ENCODE measurements around the gene SRC. TPM values are rescaled to one million over a fixed set of nuclear protein-coding genes. Genes with fewer than 3 reads are reported as not detected.

SRC gene
- total and polyA plus RNA-seq, 2 of the 8 experiments (the other 6 are each of a cell fraction or from before 2014, with no cell fraction given): 27.6 to 28.8 TPM

- peak overlapping the region; percentile 89 for H2BK5ac ChIP-seq (ENCODE audit: low read depth, low read length)
- peak overlapping the region; percentile 100 for H2BK15ac ChIP-seq (ENCODE audit: low read length)
- H3K4me1 ChIP-seq (replicated peaks in 1 of 4; ENCODE audit: control insufficient read depth in 3 of 4, insufficient read depth in 4 of 4, low read length in 3 of 4): peaks cover 4 to 25% (median 10%) of the 10 kb centered on the region in 4 experiments
- H4K91ac ChIP-seq (replicated peaks; ENCODE audit: insufficient read length, low read length): peak overlapping the region; percentile 100
- peak overlapping the region; percentile 40 for H3K56ac ChIP-seq (replicated peaks; ENCODE audit: insufficient read length, low read depth, low read length)
- peak overlapping the region; percentile 60 to 84 for H3K4me2 ChIP-seq (ENCODE audit: insufficient read depth in 1 of 2, low read depth in 2 of 2, low read length in 2 of 2)
- DNase-seq (ENCODE audit: low read depth in 1 of 2, low spot score in 2 of 2) (no peak), FAIRE-seq (no peak)
- H3K14ac ChIP-seq (ENCODE audit: insufficient read length): peak overlapping the region; percentile 98
- H3K23ac ChIP-seq (ENCODE audit: insufficient read length): no peak overlapping the region
- peaks cover 0 to 3% of the 10 kb centered on the region in 2 experiments for H4K20me1 ChIP-seq (replicated peaks in 1 of 2; ENCODE audit: control insufficient read depth in 1 of 2, insufficient read depth in 2 of 2, low read length in 2 of 2)
- peak overlapping the region; percentile 99 for H2BK12ac ChIP-seq (ENCODE audit: low read depth, low read length)
- H2BK120ac ChIP-seq (replicated peaks; ENCODE audit: low read depth, low read length): peak overlapping the region; percentile 93
- H3K18ac ChIP-seq (ENCODE audit: extremely low read depth, low read length): peak overlapping the region; percentile 100
- 23% methylated on average over 48 of the region's 49 CpGs; no CpG with 5 or more reads in 1 of the 2 experiments for WGBS, 2 experiments (ENCODE audit: extremely low coverage in 1 of 2, insufficient coverage in 1 of 2, insufficient read length in 1 of 2, insufficient replicate concordance in 2 of 2, low coverage in 1 of 2, low lambda C conversion rate in 2 of 2, missing lambda C conversion rate in 1 of 2)
- ChIA-PET POLR2A (ENCODE audit: partially characterized antibody) (interaction anchor here (1.6 to 3.2 kb wide), 2 partner anchors 9 to 121 kb away, joined by 4 to 24 read pairs; partner anchors contain the start of gene BLCAP), CTCF (ENCODE audit: partially characterized antibody) (interaction anchor here (1.0 to 2.8 kb wide), 4 partner anchors 9 to 129 kb away, joined by 3 to 8 read pairs (median 4); no protein-coding TSS in a partner anchor)
- peak overlapping the region; percentile 97 for H4K8ac ChIP-seq (ENCODE audit: extremely low read depth, insufficient read depth, low read length)
- H2AFZ ChIP-seq (ENCODE audit: low read length): peak overlapping the region; percentile 97
- peaks cover 15% of the 10 kb centered on the region; the same call in 1 of the 2 replicates for H3K23me2 ChIP-seq (ENCODE audit: low read depth, low read length)
- peak overlapping the region; percentile 95 for H4K5ac ChIP-seq (ENCODE audit: insufficient read length, low read depth, low read length)
- 0 out of 2 replicates have a peak overlapping the region, but pooled peaks have one; percentile 8 for H3K27ac ChIP-seq (ENCODE audit: low read depth, low read length)
- H2BK20ac ChIP-seq (ENCODE audit: low read length): peak overlapping the region; percentile 90; the same call in 1 of the 2 replicates
- H3K4me3 ChIP-seq (ENCODE audit: extremely low read depth in 1 of 4, insufficient read depth in 2 of 4, low read depth in 3 of 4, low read length in 4 of 4): peak overlapping the region; percentile 6 to 48 (median 19); a peak in 6 of 8 replicates
- peak overlapping the region; percentile 99 for H3K4ac ChIP-seq (replicated peaks; ENCODE audit: insufficient read length, low read depth, low read length)
- no peaks in the 10 kb centered on the region for H3K79me1 ChIP-seq (ENCODE audit: low read depth, low read length)
- peaks cover 0 to 9% (median 1%) of the 10 kb centered on the region in 4 experiments; a peak in 3 of 7 replicates for H3K27me3 ChIP-seq (replicated peaks in 1 of 4; ENCODE audit: control insufficient read depth in 3 of 4, extremely low read depth in 1 of 4, insufficient read depth in 3 of 4, low read length in 3 of 4)
- no peaks in the 10 kb centered on the region for H3K9me3 ChIP-seq (ENCODE audit: insufficient read depth in 2 of 2, low read depth in 1 of 2, low read length in 1 of 2)
- peak overlapping the region; percentile 99 for H2AK5ac ChIP-seq (ENCODE audit: low read depth, low read length)
- peaks cover 4 to 13% (median 6%) of the 10 kb centered on the region in 4 experiments; a peak in 5 of 8 replicates for H3K36me3 ChIP-seq (ENCODE audit: control insufficient read depth in 2 of 4, insufficient read depth in 4 of 4, low read length in 3 of 4)
- no peaks in the 10 kb centered on the region for H3K79me2 ChIP-seq (ENCODE audit: control insufficient read depth in 1 of 2, insufficient read depth in 2 of 2, low read length in 2 of 2)
- H3K9ac ChIP-seq (replicated peaks in 1 of 4; ENCODE audit: extremely low read depth in 1 of 4, low read depth in 3 of 4, low read length in 3 of 4): peak overlapping the region in 3 of 4 experiments; percentile 49 to 80 (median 79); a peak in 5 of 7 replicates
- TF ChIP-seq TEAD4 (IDR thresholded peaks at IDR 0.05; ENCODE audit: low read depth, low read length) (no peak), PHF8 (conservative IDR thresholded peaks at IDR 0.05; ENCODE audit: low read depth, low read length) (peak; percentile 61; the same call in 1 of the 2 replicates), ZNF274 (IDR thresholded peaks at IDR 0.05; ENCODE audit: borderline replicate concordance, extremely low read depth, low read length) (no peak), BACH1 (IDR thresholded peaks at IDR 0.05; ENCODE audit: low read length) (peak; percentile 27; the same call in 1 of the 2 replicates), TAF7 (optimal IDR thresholded peaks at IDR 0.05; ENCODE audit: borderline replicate concordance, low read depth, low read length) (no peak), JUND (IDR thresholded peaks at IDR 0.05; ENCODE audit: low read length) (no peak), SIX5 (IDR thresholded peaks at IDR 0.05; ENCODE audit: low read depth, low read length) (no peak), TAF1 (IDR thresholded peaks at IDR 0.05; ENCODE audit: low read depth, low read length) (peak; percentile 49; the same call in 1 of the 2 replicates), POLR2A (IDR thresholded peaks at IDR 0.05; ENCODE audit: control extremely low read depth in 1 of 2, low read depth in 2 of 2, low read length in 2 of 2) (peak in 1 of 2 experiments; percentile 62; a peak in 1 of 3 replicates), E2F6 (IDR thresholded peaks at IDR 0.05) (peak; percentile 91)
Observed at GRCh38 chr20:37406010-37406998, 60.4 kb downstream of the SRC start.

All from H1 (cell line).